OCI-LY1 (cell line): Measurements from ENCODE around the gene SLC2A5.

Experiments
- H2AFZ ChIP-seq: fragments of 200-600 bp; sonication (generic), shearing (Covaris generic); 2 replicates; pipeline ENCODE4 v1.6.0; 2014; ENCODE audit warnings: antibody characterized with exemption, mild to moderate bottlenecking, low read length
- H3F3A ChIP-seq: fragments of 200-600 bp; sonication (generic), shearing (Covaris generic); 2 replicates; pipeline ENCODE4 v1.6.0; 2014; ENCODE audit warnings: mild to moderate bottlenecking, antibody characterized with exemption, low read length, moderate library complexity; ENCODE audit not compliant: insufficient read depth
- H3K27ac ChIP-seq: fragments of 200-600 bp; sonication (generic); 2 replicates; pipeline ENCODE4 v1.5.1; 2014; ENCODE audit warnings: low read length, mixed run types, mild to moderate bottlenecking, low read depth; ENCODE audit not compliant: poor library complexity, severe bottlenecking
- H3K27me3 ChIP-seq: fragments of 200-600 bp; sonication (generic); 2 replicates; pipeline ENCODE4 v1.6.0; 2014; ENCODE audit warnings: antibody characterized with exemption, mild to moderate bottlenecking, low read length, moderate library complexity; ENCODE audit not compliant: insufficient read depth
- H3K36me3 ChIP-seq: fragments of 200-600 bp; sonication (generic); 2 replicates; pipeline ENCODE4 v1.6.1; 2014; ENCODE audit warnings: mild to moderate bottlenecking, antibody characterized with exemption, low read length, moderate library complexity, mixed read lengths; ENCODE audit not compliant: insufficient read depth
- H3K4me1 ChIP-seq: fragments of 200-600 bp; sonication (generic); 2 replicates; pipeline ENCODE4 v1.5.1; 2014; ENCODE audit warnings: mild to moderate bottlenecking, low read length, moderate library complexity; ENCODE audit not compliant: insufficient read depth, severe bottlenecking
- H3K4me2 ChIP-seq: fragments of 200-600 bp; sonication (generic), shearing (Covaris generic); 2 replicates; pipeline ENCODE4 v1.6.1; 2014; ENCODE audit warnings: low read length
- H3K4me3 ChIP-seq: fragments of 200-600 bp; sonication (generic); 2 replicates; pipeline ENCODE4 v1.5.1; 2014; ENCODE audit warnings: low read length, low read depth, mild to moderate bottlenecking, mixed read lengths; ENCODE audit not compliant: poor library complexity, severe bottlenecking
- H3K79me2 ChIP-seq: fragments of 200-600 bp; shearing (Covaris generic); 2 replicates; pipeline ENCODE4 v1.6.1; 2016; ENCODE audit warnings: mixed run types, low read length, mixed read lengths; ENCODE audit not compliant: insufficient read depth
- H3K9ac ChIP-seq: fragments of 200-600 bp; sonication (generic), shearing (Covaris generic); 2 replicates; pipeline ENCODE4 v1.6.1; 2014; ENCODE audit warnings: mild to moderate bottlenecking, low read length, mixed read lengths
- H3K9me2 ChIP-seq: fragments of 200-600 bp; sonication (generic), shearing (Covaris generic); 2 replicates; pipeline ENCODE4 v1.6.1; 2014; ENCODE audit warnings: low read depth, mild to moderate bottlenecking, low read length, mixed read lengths
- H3K9me3 ChIP-seq: fragments of 200-600 bp; shearing (Covaris generic); 2 replicates; pipeline ENCODE4 v1.6.1; 2014; ENCODE audit warnings: low read length, mixed read lengths
- H4K20me1 ChIP-seq: fragments of 200-600 bp; sonication (generic), shearing (Covaris generic); 2 replicates; pipeline ENCODE4 v1.6.0; 2016; ENCODE audit warnings: mild to moderate bottlenecking, low read length; ENCODE audit not compliant: insufficient read depth
- CTCF ChIP-seq: fragments of 200-600 bp; sonication (generic), shearing (Covaris generic); IDR thresholded peaks from 2 replicates; pipeline ENCODE4 v1.5.1; 2017; ENCODE audit warnings: mild to moderate bottlenecking, antibody characterized with exemption, low read length, moderate library complexity, mixed read lengths
- EZH2 ChIP-seq: fragments of 200-600 bp; sonication (generic), shearing (Covaris generic); IDR thresholded peaks from 2 replicates; pipeline ENCODE4 v1.8.0; 2017; ENCODE audit warnings: borderline replicate concordance, mixed run types, mild to moderate bottlenecking, antibody characterized with exemption, low read length, moderate library complexity, mixed read lengths

The SLC2A5 gene

DNA sequence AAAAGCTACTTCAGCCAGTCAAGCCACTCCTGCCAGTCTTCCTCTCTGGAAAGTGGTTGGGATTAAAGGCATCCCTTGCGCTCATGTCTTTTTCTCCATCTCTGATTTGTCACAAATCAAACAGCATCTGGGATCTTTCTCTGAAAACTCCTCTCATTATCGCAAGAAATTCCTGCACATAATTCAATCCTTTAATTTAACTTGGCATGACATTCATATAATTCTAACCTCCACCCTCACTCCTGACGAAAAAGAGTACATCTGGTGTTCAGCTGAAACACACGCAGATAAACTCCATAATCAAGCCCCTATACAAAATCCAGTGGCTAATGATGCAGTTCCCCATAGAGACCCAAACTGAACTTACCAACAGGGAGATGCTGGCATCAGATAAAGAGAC is 19.4 kb upstream of the SLC2A5 start:
- Histone ChIP-seq H3K79me2 (no peaks in the 10 kb centered on the region), H3K27ac (no peak overlapping the region), H3K9ac (no peak overlapping the region), H2AFZ (no peak overlapping the region), H4K20me1 (no peaks in the 10 kb centered on the region), H3K4me3 (no peak overlapping the region), H3K9me2 (no peaks in the 10 kb centered on the region), H3K4me1 (peaks cover 23% of the 10 kb centered on the region), H3F3A (no peaks in the 10 kb centered on the region), H3K9me3 (peaks cover 4% of the 10 kb centered on the region; the same call in 1 of the 2 replicates), H3K4me2 (no peak overlapping the region), H3K36me3 (no peaks in the 10 kb centered on the region; the same call in 1 of the 2 replicates), H3K27me3 (peaks cover 11% of the 10 kb centered on the region)
- no peak for TF ChIP-seq CTCF
- no peak for TF ChIP-seq EZH2

GRCh38 chr1:9087411-9088125 is 18.1 kb upstream of the SLC2A5 start:
- no peak overlapping the region for H3K9ac ChIP-seq
- no peak overlapping the region for H2AFZ ChIP-seq
- no peaks in the 10 kb centered on the region for H3F3A ChIP-seq
- H3K9me3 ChIP-seq = peaks cover 4% of the 10 kb centered on the region; the same call in 1 of the 2 replicates
- H3K4me2 ChIP-seq = no peak overlapping the region
- H3K79me2 ChIP-seq = no peaks in the 10 kb centered on the region
- H3K27ac ChIP-seq = no peak overlapping the region
- H3K4me1 ChIP-seq = peaks cover 34% of the 10 kb centered on the region
- H3K27me3 ChIP-seq = peaks cover 11% of the 10 kb centered on the region
- H3K9me2 ChIP-seq = no peaks in the 10 kb centered on the region
- no peak overlapping the region for H3K4me3 ChIP-seq
- TF ChIP-seq CTCF (no peak), EZH2 (no peak)
- no peaks in the 10 kb centered on the region for H4K20me1 ChIP-seq
- H3K36me3 ChIP-seq = no peaks in the 10 kb centered on the region; the same call in 1 of the 2 replicates

- Histone ChIP-seq H3K27me3 (peaks cover 5% of the 10 kb centered on the region; the same call in 1 of the 2 replicates), H3K79me2 (no peaks in the 10 kb centered on the region), H3F3A (no peaks in the 10 kb centered on the region), H3K27ac (no peak overlapping the region), H3K4me3 (no peak overlapping the region), H2AFZ (no peak overlapping the region), H3K9ac (no peak overlapping the region), H3K36me3 (no peaks in the 10 kb centered on the region; the same call in 1 of the 2 replicates), H3K9me3 (peaks cover 4% of the 10 kb centered on the region; the same call in 1 of the 2 replicates), H3K4me1 (peaks cover 42% of the 10 kb centered on the region), H3K4me2 (no peak overlapping the region), H3K9me2 (no peaks in the 10 kb centered on the region), H4K20me1 (no peaks in the 10 kb centered on the region)
- TF ChIP-seq CTCF (no peak), EZH2 (no peak)
Observed at GRCh38 chr1:9086796-9087195, 17.4 kb upstream of the SLC2A5 start.
